Stimulated activated CD4-positive, alpha-beta T cell treated with anti-CD3 and anti-CD28 coated beads, Interleukin-4, amount 100 ng/mL, for 48 hours (primary cell): Measurements from ENCODE around the gene ACSF3.
"Not testable (repeated sequence)": the region's sequence is repeated elsewhere in the genome, so short reads cannot be mapped to it uniquely, and the experiment has no call there.

Source experiments
- DNase-seq, 2 donors: peaks; one replicate each; pipeline ENCODE4 v3.0.0-alpha.2; 2020; ENCODE audit warnings: low read depth in 2 of 2

Gene ACSF3

GRCh38 chr16:89055894-89056555 is 37.6 kb upstream of the ACSF3 start:
- DNase-seq, result no peak

GRCh38 chr16:89056592-89056991 is 37.1 kb upstream of the ACSF3 start:
- DNase-seq, result no peak

GRCh38 chr16:89057738-89058137 is 35.9 kb upstream of the ACSF3 start:
- no peak for DNase-seq

- no peak for DNase-seq
Observed at GRCh38 chr16:89058812-89059211, 34.8 kb upstream of the ACSF3 start.

- DNase-seq, result no peak
Observed at GRCh38 chr16:89060207-89060794, 33.4 kb upstream of the ACSF3 start.

GRCh38 chr16:89061086-89061485 is 32.6 kb upstream of the ACSF3 start:
- no peak for DNase-seq

GRCh38 chr16:89061590-89062380 is 31.9 kb upstream of the ACSF3 start:
- DNase-seq, result no peak

GRCh38 chr16:89062389-89063345 is 31.0 kb upstream of the ACSF3 start:
- DNase-seq, result no peak

- DNase-seq, result no peak
Observed at GRCh38 chr16:89063768-89064320, 29.8 kb upstream of the ACSF3 start.

- DNase-seq, result no peak
Observed at GRCh38 chr16:89064606-89065457, 28.8 kb upstream of the ACSF3 start.

GRCh38 chr16:89065458-89065822 is 28.2 kb upstream of the ACSF3 start:
- DNase-seq, result no peak

- DNase-seq, result no peak
Observed at GRCh38 chr16:89066721-89067120, 26.9 kb upstream of the ACSF3 start.

- no peak for DNase-seq
Observed at GRCh38 chr16:89067677-89068443, 25.8 kb upstream of the ACSF3 start.

GRCh38 chr16:89068814-89069616 is 24.6 kb upstream of the ACSF3 start:
- not testable (repeated sequence) for DNase-seq

GRCh38 chr16:89069920-89070319 is 23.7 kb upstream of the ACSF3 start:
- DNase-seq, result no peak

GRCh38 chr16:89070590-89070989 is 23.1 kb upstream of the ACSF3 start:
- no peak for DNase-seq

- DNase-seq, result no peak
Observed at GRCh38 chr16:89071686-89072547, 21.7 kb upstream of the ACSF3 start.

GRCh38 chr16:89072548-89073130 is 21.0 kb upstream of the ACSF3 start:
- no peak for DNase-seq
